NOMO-1 treated with DMSO at 0.1 percent for 48 hours (cell line): ENCODE data around the gene THBS3.
"Not testable (repeated sequence)": the region's sequence is repeated elsewhere in the genome, so short reads cannot be mapped to it uniquely, and the experiment has no call there.

Source experiments
- DNase-seq: peaks from one replicate; lab custom pipeline; 2025; ENCODE audit not compliant: unreplicated experiment; lab: John Stamatoyannopoulos, UW

THBS3 gene

GRCh38 chr1:155160128-155160527, 47.6 kb downstream of the THBS3 start:
- no peak for DNase-seq

GRCh38 chr1:155158991-155159390, 48.7 kb downstream of the THBS3 start:
- no peak for DNase-seq

- DNase-seq: not testable (repeated sequence)
These were observed 51.6 kb downstream of the THBS3 start for GRCh38 chr1:155155996-155156643.
